ENCODE results near the gene PGC.

Gene PGC

DNA sequence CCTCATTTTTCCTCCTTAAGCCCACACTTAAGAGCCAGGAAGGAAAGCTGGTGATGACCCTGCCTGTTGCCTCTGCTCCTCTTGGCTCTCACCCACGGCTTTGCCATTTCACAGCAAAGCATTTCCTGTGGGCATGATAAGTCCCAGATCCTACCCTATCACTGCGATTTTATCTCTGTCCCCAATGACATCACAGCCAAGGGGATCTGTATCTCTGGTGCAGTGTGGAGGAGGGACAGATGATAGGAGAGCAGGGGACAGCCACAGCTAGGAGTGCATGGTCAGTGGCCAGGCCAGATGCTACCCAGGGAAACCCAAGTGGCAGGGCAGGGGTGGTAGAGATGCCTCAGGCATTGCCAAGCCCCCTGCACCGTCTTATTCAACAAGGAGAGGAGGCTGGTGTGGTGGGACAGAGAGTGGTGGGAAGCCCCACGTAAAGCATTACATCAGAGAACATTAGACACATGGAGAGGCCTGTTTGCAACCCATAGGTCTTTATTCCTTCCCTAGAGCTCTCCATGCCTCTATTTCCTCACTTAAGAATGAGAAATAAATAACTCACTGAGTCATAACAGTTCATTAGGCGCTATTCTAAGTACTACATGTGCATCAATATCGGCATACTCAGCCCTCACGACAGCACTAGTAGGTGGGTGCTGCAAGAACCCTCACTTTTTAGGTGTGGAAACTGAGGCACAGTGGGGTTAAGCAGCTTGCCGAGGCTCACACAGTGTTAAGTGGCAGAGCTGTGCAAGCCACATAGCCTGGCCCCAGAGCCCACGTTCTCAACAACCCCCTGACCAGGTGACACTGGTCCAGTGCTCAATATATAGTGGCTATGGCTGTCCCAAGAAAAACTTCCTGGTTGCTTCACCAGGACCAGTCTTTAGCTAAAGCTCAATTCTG is 16.4 kb downstream of the PGC start:
- no peak for DNase-seq (ENCODE audit: low read depth, low spot score)

GRCh38 chr6:41729624-41730023 is 17.6 kb downstream of the PGC start:
- DNase-seq (ENCODE audit: low read depth, low spot score), result no peak

DNA sequence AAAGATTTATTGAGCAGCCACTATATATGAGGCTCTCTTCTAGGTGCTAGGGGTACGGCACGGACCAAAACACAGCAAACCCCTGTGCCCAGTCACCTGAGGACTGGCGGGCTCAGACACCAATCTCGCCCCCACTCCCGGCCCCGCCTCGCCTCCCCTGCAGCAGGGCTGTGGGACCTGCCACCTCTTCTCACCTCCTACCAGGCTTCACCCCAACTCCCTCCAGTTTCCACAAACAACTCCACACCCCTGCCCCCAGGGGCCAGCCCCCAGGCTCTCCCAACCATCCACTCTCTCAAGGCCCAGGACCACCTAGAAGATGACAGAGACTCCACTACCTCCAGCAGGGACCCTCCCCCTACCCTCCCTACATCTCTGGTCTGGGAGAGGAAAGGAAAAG is 18.2 kb downstream of the PGC start:
- no peak for DNase-seq (ENCODE audit: low read depth, low spot score)

- no peak for DNase-seq (ENCODE audit: low read depth, low spot score)
These were observed 18.9 kb downstream of the PGC start for GRCh38 chr6:41728073-41728936.

- DNase-seq (ENCODE audit: low read depth, low spot score), result no peak
These were observed 19.5 kb downstream of the PGC start for GRCh38 chr6:41727705-41728072.

- no peak for DNase-seq (ENCODE audit: low read depth, low spot score)
These were observed 20.3 kb downstream of the PGC start for GRCh38 chr6:41726876-41727275.

GRCh38 chr6:41724586-41725501 is 22.4 kb downstream of the PGC start:
- DNase-seq (ENCODE audit: low read depth, low spot score), result no peak

GRCh38 chr6:41724228-41724580 is 23.0 kb downstream of the PGC start:
- DNase-seq (ENCODE audit: low read depth, low spot score), result no peak

DNA sequence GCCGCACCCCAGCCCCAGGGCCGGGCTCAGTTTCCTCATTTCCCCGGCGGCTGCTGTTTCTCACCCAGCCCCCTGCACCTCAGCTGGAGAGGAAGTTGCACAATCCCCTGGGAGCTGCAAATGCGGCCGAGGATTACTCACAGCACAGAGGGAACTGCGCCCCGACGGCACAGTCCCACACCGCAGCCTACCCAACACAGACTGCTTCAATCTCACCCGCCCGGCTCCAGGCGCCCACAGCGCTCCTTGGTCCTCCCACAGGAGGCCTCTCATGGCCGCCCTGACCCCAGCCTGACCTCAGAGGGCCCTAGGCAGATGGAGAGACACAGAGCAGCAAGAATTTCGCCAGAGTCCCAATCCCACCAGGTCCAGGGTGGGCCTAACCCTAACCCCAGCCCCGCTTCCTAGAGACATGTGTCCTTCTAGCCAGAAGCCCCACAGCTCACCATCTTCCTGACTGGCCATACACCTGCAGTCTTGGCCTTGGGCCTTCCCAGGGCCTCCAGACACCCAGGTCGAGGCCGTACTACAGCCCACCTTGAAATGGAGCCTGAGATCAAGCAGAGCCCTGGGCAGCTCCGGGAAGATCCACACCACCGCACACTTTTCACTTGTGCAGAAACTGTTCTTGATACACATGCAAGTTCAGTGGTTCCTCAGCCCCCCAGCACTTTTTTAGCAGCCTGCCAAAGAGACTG is 23.5 kb downstream of the PGC start:
- DNase-seq (ENCODE audit: low read depth, low spot score), result no peak

DNA sequence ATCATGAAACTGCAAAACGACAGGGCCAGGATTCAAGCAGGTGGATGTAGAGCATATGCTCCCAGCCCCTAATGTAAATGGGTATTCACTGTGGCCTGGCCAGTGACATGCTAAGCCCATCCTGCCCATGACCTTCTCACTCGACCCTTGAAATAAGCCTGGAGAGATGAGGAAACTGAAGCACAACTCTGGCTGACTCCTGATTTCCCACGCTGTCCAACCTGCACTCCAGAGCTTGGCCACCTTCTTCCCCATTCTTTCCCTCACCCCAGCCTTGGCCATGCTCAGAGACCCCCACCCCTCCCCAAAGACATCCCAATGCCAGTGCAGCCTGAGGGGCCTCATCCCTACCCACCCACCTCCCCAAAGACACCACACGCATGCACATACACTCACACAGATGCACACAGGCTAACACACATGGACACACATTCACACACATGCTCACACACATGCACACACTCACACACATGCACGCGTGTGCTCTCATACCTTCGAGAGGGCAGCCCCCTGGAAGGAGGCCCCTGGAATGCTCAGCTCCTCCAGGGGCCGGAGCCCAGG is 24.1 kb downstream of the PGC start:
- DNase-seq (ENCODE audit: low read depth, low spot score), result no peak

DNA sequence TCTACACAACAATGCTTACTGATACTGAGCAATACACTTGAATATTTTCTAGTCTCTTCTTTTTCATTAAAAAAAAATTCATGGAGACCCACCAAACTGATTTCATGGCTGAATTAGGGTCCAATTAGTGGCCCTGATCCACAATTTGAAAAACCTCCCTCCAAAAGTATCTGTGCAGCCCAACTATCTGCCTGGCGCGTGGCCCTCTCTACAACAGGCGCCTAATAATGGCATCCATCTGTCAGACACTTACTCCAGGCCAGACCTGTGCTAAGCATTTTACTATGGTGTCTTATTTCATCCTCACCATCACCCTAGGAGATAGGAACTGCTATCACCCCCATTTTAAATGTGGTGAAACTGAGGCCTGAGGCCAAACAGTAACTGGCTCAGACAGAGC is 25.8 kb downstream of the PGC start:
- DNase-seq (ENCODE audit: low read depth, low spot score), result no peak

- no peak for DNase-seq (ENCODE audit: low read depth, low spot score)
These were observed 26.4 kb downstream of the PGC start for GRCh38 chr6:41720783-41721182.

- DNase-seq (ENCODE audit: low read depth, low spot score), result no peak
These were observed 27.0 kb downstream of the PGC start for GRCh38 chr6:41720262-41720620.

DNA sequence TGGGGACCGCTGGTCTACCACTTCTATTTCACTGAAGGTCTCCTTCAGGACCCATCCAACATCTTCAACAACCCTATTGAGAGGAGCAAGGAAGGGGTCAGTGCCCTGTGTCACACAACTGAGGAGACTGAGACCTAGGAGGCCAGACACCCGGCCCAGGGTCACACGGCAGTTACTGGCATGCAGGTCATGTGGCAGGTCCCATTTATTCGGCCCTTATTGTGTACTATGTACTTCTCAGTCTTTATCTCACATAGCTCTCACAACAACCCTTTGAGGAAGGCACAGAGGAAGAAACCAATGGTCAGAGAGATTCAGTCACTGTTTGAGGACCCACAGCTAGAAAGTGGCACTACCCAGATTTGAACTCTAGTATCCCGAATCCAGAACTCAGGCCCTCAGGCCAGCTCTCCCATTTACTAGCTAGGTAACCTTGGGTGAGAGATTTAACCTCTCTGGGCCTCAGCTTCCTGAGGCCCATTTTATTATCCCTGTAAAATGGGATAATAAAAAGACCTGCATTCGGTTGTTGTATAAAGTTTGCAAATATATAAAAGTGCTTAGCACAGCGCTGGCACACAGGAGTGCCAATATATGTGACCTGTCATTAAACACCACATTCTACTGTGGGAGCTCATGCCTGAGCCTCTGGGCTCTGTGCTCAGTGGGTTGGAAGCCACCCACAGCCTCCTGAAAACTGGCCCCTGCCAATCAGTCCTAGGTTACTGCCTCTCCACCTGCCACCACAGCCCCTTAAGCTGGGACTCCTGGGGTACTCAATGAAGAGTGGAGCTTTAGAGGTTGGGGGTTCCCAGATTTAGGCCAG is 27.5 kb downstream of the PGC start:
- DNase-seq (ENCODE audit: low read depth, low spot score), result no peak

DNA sequence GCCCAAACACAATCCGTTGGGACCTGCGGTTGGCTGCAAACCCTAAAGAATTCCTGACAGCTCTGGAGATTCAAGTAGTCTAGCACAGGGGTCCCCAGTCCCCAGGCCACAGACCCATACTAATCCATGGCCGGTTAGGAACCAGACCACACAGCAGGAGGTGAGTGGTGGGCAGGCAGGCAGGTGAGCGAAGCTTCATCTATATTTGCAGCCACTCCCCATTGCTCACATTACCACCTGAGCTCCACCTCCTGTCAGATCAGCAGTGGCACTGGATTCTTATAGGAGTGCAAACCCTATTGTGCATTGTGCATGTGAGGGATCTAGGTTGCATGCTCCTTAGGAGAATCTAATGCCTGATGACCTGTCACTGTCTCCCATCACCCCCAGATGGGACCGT is 28.4 kb downstream of the PGC start:
- no peak for DNase-seq (ENCODE audit: low read depth, low spot score)

GRCh38 chr6:41717392-41717736 is 29.8 kb downstream of the PGC start:
- no peak for DNase-seq (ENCODE audit: low read depth, low spot score)

GRCh38 chr6:41716516-41717391 is 30.4 kb downstream of the PGC start:
- no peak for DNase-seq (ENCODE audit: low read depth, low spot score)

- DNase-seq (ENCODE audit: low read depth, low spot score), result no peak
These were observed 31.2 kb downstream of the PGC start for GRCh38 chr6:41715795-41716515.

Data from iPS DF 19.7 (cell line).